GM19240 (cell line): ENCODE data around the gene NPHS2.
"Not testable (repeated sequence)": the region's sequence is repeated elsewhere in the genome, so short reads cannot be mapped to it uniquely, and the experiment has no call there.

Experiments used
- DNase-seq: peaks from one replicate; pipeline ENCODE4 v3.0.0; 2011; ENCODE audit warnings: low spot score; ENCODE audit not compliant: insufficient read length

The NPHS2 gene

GRCh38 chr1:179547021-179547535 lies 28.7 kb downstream of the NPHS2 start:
- no peak for DNase-seq

GRCh38 chr1:179545321-179545720 lies 30.4 kb downstream of the NPHS2 start:
- DNase-seq, result no peak

- no peak for DNase-seq
Measured at GRCh38 chr1:179541774-179542173, 34.0 kb downstream of the NPHS2 start.

GRCh38 chr1:179530352-179530751 lies 45.4 kb downstream of the NPHS2 start:
- no peak for DNase-seq

- no peak for DNase-seq
Measured at GRCh38 chr1:179529482-179530195, 46.1 kb downstream of the NPHS2 start.

GRCh38 chr1:179518544-179518943 lies 57.2 kb downstream of the NPHS2 start:
- not testable (repeated sequence) for DNase-seq

- no peak for DNase-seq
Measured at GRCh38 chr1:179516976-179517705, 58.6 kb downstream of the NPHS2 start.

GRCh38 chr1:179510038-179510437 lies 65.7 kb downstream of the NPHS2 start:
- DNase-seq, result no peak

- DNase-seq, result no peak
Measured at GRCh38 chr1:179509384-179509783, 66.4 kb downstream of the NPHS2 start.

GRCh38 chr1:179506199-179506598 lies 69.5 kb downstream of the NPHS2 start:
- no peak for DNase-seq
